ENCODE results near the gene FTSJ3. TPM values are rescaled to one million over a fixed set of nuclear protein-coding genes. Genes with fewer than 3 reads are reported as not detected.
A peak's percentile ranks its signal among the peaks of the same experiment; 100 is the strongest.

The FTSJ3 gene
- polyA plus RNA-seq, 2 of the 4 experiments (the other 2 are of a cell fraction), result 74.5 to 104 TPM

DNA sequence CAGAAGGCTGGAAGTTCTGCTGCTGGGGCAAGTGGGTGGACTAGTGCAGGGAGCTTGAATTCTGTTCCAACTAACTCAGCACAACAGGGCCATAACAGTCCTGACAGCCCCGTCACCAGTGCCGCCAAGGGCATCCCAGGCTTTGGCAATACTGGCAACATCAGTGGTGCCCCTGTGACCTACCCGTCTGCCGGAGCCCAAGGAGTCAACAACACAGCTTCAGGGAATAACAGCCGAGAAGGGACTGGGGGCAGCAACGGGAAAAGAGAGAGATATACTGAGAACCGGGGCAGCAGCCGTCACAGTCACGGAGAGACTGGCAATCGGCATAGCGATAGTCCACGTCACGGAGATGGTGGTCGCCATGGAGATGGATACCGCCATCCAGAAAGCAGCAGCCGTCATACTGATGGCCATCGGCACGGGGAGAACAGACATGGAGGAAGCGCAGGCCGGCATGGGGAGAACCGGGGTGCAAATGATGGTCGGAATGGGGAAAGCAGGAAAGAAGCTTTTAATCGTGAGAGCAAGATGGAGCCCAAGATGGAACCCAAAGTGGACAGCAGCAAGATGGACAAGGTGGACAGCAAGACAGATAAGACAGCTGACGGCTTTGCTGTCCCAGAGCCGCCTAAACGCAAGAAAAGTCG is 9.6 kb downstream of the FTSJ3 start:
- ChIA-PET CTCF (interaction anchor here (0.9 to 5.7 kb wide), 8 partner anchors 9 to 120 kb away, joined by 3 to 33 read pairs (median 4); partner anchors contain the start of genes CCDC47, DDX42, FTSJ3 and PSMC5), POLR2A (interaction anchor here (1.4 to 2.2 kb wide), 2 partner anchors 9 to 44 kb away, joined by 6 to 8 read pairs; partner anchors contain the start of genes CCDC47, DDX42, FTSJ3 and PSMC5)
- H3K4me3 ChIP-seq, result no peak overlapping the region
- peaks cover 24% of the 10 kb centered on the region for H3K4me1 ChIP-seq
- DNase-seq (ENCODE audit: low read depth in 1 of 2, low spot score in 1 of 2), result no peak
- H3K4me2 ChIP-seq, result peak overlapping the region; percentile 48; the same call in 2 of the 3 replicates
- H3K9me3 ChIP-seq, result no peaks in the 10 kb centered on the region
- ATAC-seq, result no peak
- TF ChIP-seq FOXS1 (CRISPR knock-in tag; IDR thresholded peaks at IDR 0.05) (no peak), MYC (IDR thresholded peaks at IDR 0.05; ENCODE audit: borderline replicate concordance, low read length) (no peak), HOXA7 (CRISPR knock-in tag; IDR thresholded peaks at IDR 0.05) (no peak), ZSCAN20 (CRISPR knock-in tag; IDR thresholded peaks at IDR 0.05) (no peak), EP300 (IDR thresholded peaks at IDR 0.05) (no peak), CHD2 (IDR thresholded peaks at IDR 0.05; ENCODE audit: low read length, partially characterized antibody) (no peak), TFCP2L1 (CRISPR knock-in tag; IDR thresholded peaks at IDR 0.05) (no peak), CEBPB (IDR thresholded peaks at IDR 0.05) (no peak), KDM1A (IDR thresholded peaks at IDR 0.05; ENCODE audit: low read depth) (no peak), PHF8 (IDR thresholded peaks at IDR 0.05; ENCODE audit: borderline replicate concordance, low read depth) (no peak), EHF (CRISPR knock-in tag; IDR thresholded peaks at IDR 0.05) (no peak), RCOR1 (IDR thresholded peaks at IDR 0.05; ENCODE audit: low read depth, low read length) (no peak)
- TF ChIP-seq, protein P1, sequence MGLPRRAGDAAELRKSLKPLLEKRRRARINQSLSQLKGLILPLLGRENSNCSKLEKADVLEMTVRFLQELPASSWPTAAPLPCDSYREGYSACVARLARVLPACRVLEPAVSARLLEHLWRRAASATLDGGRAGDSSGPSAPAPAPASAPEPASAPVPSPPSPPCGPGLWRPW (IDR thresholded peaks at IDR 0.05), result no peak
- TF ChIP-seq, protein P2, sequence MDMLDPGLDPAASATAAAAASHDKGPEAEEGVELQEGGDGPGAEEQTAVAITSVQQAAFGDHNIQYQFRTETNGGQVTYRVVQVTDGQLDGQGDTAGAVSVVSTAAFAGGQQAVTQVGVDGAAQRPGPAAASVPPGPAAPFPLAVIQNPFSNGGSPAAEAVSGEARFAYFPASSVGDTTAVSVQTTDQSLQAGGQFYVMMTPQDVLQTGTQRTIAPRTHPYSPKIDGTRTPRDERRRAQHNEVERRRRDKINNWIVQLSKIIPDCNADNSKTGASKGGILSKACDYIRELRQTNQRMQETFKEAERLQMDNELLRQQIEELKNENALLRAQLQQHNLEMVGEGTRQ (IDR thresholded peaks at IDR 0.05), result no peak
- TF ChIP-seq, protein P3, sequence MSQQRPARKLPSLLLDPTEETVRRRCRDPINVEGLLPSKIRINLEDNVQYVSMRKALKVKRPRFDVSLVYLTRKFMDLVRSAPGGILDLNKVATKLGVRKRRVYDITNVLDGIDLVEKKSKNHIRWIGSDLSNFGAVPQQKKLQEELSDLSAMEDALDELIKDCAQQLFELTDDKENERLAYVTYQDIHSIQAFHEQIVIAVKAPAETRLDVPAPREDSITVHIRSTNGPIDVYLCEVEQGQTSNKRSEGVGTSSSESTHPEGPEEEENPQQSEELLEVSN (IDR thresholded peaks at IDR 0.05; ENCODE audit: borderline replicate concordance, low read depth), result no peak
- TF ChIP-seq, protein P4, sequence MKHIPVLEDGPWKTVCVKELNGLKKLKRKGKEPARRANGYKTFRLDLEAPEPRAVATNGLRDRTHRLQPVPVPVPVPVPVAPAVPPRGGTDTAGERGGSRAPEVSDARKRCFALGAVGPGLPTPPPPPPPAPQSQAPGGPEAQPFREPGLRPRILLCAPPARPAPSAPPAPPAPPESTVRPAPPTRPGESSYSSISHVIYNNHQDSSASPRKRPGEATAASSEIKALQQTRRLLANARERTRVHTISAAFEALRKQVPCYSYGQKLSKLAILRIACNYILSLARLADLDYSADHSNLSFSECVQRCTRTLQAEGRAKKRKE (CRISPR knock-in tag; IDR thresholded peaks at IDR 0.05; ENCODE audit: low read depth), result no peak
- TF ChIP-seq, protein P5, sequence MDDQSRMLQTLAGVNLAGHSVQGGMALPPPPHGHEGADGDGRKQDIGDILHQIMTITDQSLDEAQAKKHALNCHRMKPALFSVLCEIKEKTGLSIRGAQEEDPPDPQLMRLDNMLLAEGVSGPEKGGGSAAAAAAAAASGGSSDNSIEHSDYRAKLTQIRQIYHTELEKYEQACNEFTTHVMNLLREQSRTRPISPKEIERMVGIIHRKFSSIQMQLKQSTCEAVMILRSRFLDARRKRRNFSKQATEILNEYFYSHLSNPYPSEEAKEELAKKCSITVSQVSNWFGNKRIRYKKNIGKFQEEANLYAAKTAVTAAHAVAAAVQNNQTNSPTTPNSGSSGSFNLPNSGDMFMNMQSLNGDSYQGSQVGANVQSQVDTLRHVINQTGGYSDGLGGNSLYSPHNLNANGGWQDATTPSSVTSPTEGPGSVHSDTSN (IDR thresholded peaks at IDR 0.05), result no peak
- TF ChIP-seq, protein P6, sequence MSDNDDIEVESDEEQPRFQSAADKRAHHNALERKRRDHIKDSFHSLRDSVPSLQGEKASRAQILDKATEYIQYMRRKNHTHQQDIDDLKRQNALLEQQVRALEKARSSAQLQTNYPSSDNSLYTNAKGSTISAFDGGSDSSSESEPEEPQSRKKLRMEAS (IDR thresholded peaks at IDR 0.05), result no peak
- no peak overlapping the region for H3K27ac ChIP-seq
- WGBS (ENCODE audit: missing lambda C conversion rate), result 97% methylated on average over 27 of the region's 27 CpGs
- no peak for FAIRE-seq

DNA sequence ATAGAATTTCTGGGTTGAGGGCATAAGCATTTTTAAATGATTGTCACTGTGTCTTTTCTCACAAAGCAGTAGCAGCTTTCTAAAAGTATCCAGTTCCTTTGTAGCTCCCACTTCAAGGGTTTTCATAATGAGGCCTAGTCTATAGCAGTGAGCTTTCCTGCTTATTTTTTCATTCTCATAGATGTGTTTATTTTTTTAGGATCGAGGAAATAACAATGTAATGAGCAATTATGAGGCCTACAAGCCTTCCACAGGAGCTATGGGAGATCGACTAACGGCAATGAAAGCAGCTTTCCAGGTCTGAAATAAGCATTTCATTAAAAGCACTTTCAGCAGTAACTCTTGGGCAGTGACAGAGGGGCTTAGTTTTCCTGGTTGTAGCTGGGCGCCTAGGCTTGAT is 10.8 kb downstream of the FTSJ3 start:
- H3K27ac ChIP-seq, result no peak overlapping the region
- FAIRE-seq, result no peak
- 86% methylated on average over 4 of the region's 4 CpGs for WGBS (ENCODE audit: missing lambda C conversion rate)
- ChIA-PET CTCF (interaction anchor here (1.5 to 5.7 kb wide), 3 partner anchors 12 to 19 kb away, joined by 5 to 33 read pairs (median 27); partner anchors contain the start of genes FTSJ3 and PSMC5), POLR2A (interaction anchor here (1.0 kb wide), 2 partner anchors 10 to 43 kb away, joined by 3 read pairs; partner anchors contain the start of genes CCDC47 and PSMC5)
- no peak overlapping the region for H3K4me3 ChIP-seq
- no peaks in the 10 kb centered on the region for H3K9me3 ChIP-seq
- DNase-seq (ENCODE audit: low read depth in 1 of 2, low spot score in 1 of 2), result no peak
- H3K4me2 ChIP-seq, result no peak overlapping the region
- peaks cover 24% of the 10 kb centered on the region for H3K4me1 ChIP-seq
- no peak for ATAC-seq
- no peak for TF ChIP-seq RCOR1 (IDR thresholded peaks at IDR 0.05; ENCODE audit: low read depth, low read length)
- no peak for TF ChIP-seq POLR2AphosphoS2 (conservative IDR thresholded peaks at IDR 0.05; ENCODE audit: low read length)
- TF ChIP-seq, protein P6 (IDR thresholded peaks at IDR 0.05), result no peak
- no peak for TF ChIP-seq EP300 (IDR thresholded peaks at IDR 0.05)
- TF ChIP-seq FOXS1 (CRISPR knock-in tag; IDR thresholded peaks at IDR 0.05), result no peak
- no peak for TF ChIP-seq NPAS2 (CRISPR knock-in tag; IDR thresholded peaks at IDR 0.05; ENCODE audit: borderline replicate concordance)
- TF ChIP-seq, protein P7, sequence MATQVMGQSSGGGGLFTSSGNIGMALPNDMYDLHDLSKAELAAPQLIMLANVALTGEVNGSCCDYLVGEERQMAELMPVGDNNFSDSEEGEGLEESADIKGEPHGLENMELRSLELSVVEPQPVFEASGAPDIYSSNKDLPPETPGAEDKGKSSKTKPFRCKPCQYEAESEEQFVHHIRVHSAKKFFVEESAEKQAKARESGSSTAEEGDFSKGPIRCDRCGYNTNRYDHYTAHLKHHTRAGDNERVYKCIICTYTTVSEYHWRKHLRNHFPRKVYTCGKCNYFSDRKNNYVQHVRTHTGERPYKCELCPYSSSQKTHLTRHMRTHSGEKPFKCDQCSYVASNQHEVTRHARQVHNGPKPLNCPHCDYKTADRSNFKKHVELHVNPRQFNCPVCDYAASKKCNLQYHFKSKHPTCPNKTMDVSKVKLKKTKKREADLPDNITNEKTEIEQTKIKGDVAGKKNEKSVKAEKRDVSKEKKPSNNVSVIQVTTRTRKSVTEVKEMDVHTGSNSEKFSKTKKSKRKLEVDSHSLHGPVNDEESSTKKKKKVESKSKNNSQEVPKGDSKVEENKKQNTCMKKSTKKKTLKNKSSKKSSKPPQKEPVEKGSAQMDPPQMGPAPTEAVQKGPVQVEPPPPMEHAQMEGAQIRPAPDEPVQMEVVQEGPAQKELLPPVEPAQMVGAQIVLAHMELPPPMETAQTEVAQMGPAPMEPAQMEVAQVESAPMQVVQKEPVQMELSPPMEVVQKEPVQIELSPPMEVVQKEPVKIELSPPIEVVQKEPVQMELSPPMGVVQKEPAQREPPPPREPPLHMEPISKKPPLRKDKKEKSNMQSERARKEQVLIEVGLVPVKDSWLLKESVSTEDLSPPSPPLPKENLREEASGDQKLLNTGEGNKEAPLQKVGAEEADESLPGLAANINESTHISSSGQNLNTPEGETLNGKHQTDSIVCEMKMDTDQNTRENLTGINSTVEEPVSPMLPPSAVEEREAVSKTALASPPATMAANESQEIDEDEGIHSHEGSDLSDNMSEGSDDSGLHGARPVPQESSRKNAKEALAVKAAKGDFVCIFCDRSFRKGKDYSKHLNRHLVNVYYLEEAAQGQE (IDR thresholded peaks at IDR 0.05), result no peak
- no peak for TF ChIP-seq HOXB13 (CRISPR knock-in tag; IDR thresholded peaks at IDR 0.05; ENCODE audit: low read depth)
- no peak for TF ChIP-seq CBX2 (IDR thresholded peaks at IDR 0.05; ENCODE audit: borderline replicate concordance, low read depth)
- TF ChIP-seq, protein P8, sequence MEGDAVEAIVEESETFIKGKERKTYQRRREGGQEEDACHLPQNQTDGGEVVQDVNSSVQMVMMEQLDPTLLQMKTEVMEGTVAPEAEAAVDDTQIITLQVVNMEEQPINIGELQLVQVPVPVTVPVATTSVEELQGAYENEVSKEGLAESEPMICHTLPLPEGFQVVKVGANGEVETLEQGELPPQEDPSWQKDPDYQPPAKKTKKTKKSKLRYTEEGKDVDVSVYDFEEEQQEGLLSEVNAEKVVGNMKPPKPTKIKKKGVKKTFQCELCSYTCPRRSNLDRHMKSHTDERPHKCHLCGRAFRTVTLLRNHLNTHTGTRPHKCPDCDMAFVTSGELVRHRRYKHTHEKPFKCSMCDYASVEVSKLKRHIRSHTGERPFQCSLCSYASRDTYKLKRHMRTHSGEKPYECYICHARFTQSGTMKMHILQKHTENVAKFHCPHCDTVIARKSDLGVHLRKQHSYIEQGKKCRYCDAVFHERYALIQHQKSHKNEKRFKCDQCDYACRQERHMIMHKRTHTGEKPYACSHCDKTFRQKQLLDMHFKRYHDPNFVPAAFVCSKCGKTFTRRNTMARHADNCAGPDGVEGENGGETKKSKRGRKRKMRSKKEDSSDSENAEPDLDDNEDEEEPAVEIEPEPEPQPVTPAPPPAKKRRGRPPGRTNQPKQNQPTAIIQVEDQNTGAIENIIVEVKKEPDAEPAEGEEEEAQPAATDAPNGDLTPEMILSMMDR (IDR thresholded peaks at IDR 0.05), result no peak
- no peak for TF ChIP-seq ZFP36 (IDR thresholded peaks at IDR 0.05; ENCODE audit: borderline replicate concordance, partially characterized antibody)
- TF ChIP-seq POLR2A (IDR thresholded peaks at IDR 0.05; ENCODE audit: low read length), result no peak
